HG03521 (cell line): ENCODE data around the gene SCD5.

Experiments
- ATAC-seq: cut with Tn5 transposase; IDR thresholded peaks from one replicate; pipeline ENCODE4 v1.9.1; 2021; ENCODE audit warnings: mild to moderate bottlenecking, moderate library complexity; ENCODE audit not compliant: unreplicated experiment

SCD5 gene

DNA sequence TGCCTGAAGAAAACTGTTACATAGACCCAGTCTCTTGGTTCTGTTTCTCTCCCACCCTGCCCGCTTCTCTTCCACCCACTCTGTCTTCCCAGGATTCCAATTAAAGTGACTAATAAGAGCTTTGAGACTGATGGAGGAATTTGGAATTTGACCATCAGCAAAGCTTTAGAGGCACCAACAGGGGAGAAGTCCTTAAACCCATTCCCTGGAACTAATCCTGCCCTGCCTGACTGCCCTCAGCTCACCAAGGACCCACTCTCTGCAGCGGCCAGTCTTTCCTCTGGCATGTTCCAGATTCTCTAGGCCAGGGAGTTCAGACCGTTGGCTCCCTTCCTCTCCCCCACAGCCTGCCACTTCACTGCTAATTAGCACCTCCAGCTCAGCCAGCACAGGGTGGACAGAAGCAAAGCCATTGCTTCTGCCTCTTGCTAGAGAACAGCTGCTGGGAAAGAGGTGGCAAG is 23.9 kb downstream of the SCD5 start:
- ATAC-seq: no peak

GRCh38 chr4:82773057-82773456 is 25.5 kb downstream of the SCD5 start:
- ATAC-seq: no peak

- no peak for ATAC-seq
These were observed 28.0 kb downstream of the SCD5 start for GRCh38 chr4:82770607-82771006.

- no peak for ATAC-seq
These were observed 33.5 kb downstream of the SCD5 start for GRCh38 chr4:82765134-82765533.

DNA sequence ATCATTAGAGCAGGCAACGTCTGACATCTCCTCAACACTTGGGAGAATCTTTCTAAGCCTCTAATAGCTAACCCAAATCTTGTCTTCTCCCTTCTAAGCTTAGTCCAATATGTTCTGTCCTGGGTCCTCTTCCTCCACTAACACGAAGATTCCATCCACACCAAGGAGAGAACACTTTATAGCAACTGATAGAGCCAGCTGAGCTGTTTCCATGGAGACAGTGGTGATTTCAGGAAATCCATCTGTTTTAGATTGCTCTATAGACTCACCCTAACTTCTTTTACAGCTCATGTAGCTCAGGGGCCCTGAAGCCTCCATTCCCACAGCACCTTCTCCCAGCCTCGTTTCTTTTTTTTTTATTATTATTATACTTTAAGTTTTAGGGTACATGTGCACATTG is 37.4 kb downstream of the SCD5 start:
- no peak for ATAC-seq

- no peak for ATAC-seq
These were observed 39.6 kb downstream of the SCD5 start for GRCh38 chr4:82758701-82759685.

- no peak for ATAC-seq
These were observed 42.5 kb downstream of the SCD5 start for GRCh38 chr4:82756061-82756460.

DNA sequence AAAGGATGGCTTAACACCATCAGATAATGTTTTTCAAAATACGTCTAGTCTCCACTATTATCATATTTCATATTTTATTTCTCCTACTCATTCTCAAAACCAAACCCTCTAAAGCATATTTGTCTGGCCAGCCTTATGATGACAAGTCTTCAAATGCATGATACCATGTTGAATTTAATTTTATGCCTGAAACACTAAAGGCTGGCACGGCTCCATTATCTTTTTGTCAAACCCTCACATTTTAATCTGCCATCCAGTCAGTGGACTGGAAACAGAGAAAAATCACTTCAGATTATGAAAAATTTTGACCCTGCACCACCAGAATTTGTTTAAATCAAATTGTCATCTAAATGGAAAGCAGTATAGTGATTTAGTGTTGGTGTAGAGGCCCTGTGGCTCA is 42.9 kb downstream of the SCD5 start:
- ATAC-seq: no peak

- no peak for ATAC-seq
These were observed 44.0 kb downstream of the SCD5 start for GRCh38 chr4:82754513-82755165.

DNA sequence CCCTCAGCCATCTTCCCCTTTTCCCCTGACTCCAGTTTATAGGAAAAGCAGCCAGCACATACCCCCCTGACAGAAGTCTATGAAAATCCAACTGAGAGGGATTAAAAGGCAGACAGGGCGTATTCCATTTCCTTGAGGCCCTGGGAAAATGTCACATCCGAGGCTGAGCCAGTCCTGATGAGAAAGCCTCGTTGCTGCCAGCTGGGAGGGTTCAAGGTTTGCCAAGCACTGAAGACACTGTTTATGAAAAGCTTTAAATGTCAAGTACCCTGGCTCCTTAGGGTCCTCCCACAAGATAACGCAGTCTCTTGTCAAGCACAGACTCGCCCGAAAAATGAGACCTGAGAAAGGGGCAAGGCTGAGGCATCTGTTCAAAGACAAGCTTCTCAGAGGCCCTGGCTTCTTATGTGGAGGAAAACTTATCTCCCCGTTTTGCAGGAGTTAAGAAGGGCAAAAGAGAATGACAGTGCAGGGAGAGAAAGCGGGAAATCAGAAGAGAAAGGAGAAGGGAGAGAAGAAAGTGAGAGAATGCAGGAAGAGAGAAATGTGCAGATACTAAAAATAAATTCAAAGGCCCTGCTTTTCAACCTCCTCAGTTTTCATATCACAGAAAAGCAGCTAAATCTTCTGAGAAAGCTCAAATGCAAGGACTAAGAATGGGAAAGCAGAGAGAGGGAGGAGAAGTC is 44.7 kb downstream of the SCD5 start:
- ATAC-seq: no peak

GRCh38 chr4:82753238-82753637 is 45.4 kb downstream of the SCD5 start:
- no peak for ATAC-seq

GRCh38 chr4:82748810-82749470 is 49.7 kb downstream of the SCD5 start:
- no peak for ATAC-seq

GRCh38 chr4:82747686-82748575 is 50.7 kb downstream of the SCD5 start:
- ATAC-seq: no peak

DNA sequence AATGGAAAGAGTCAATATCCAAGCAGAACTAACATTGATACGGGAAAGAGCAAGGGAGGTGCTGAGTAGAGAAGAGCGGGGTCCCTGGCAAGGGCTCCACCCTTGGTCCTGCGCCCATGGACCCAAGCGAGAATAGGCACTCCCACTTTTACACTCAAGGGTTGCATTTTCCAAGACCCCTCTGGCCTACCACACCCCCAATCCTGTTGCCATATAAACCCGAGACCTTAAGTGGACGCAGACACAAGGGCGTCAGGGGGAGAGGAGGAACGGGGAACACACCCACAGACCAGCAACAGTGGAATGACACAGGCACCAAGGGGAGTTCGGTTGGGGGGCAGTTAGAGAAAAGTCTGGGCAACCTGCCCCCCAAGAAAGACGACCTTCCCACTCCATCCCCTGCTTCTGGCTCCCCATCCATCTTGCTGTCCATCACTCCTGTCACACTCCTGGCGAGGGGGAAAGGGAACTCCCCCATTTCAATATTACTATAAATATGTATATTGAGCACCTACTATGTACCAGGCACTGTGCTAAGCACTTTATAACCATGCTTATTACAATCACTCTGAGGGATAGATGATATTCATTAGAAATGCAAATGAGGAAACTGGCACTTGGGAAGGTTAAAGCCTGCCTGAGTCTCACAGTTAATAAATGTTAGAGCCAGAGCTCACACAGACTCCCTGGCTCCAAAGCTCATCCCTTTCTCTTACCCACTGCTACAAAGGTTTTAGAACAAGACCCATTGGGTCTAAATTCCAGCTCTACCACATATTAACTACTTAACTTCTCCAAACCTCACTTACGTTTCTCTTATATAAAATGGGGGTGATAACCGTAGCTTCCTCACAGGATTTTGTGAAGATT is 51.7 kb downstream of the SCD5 start:
- ATAC-seq: no peak

DNA sequence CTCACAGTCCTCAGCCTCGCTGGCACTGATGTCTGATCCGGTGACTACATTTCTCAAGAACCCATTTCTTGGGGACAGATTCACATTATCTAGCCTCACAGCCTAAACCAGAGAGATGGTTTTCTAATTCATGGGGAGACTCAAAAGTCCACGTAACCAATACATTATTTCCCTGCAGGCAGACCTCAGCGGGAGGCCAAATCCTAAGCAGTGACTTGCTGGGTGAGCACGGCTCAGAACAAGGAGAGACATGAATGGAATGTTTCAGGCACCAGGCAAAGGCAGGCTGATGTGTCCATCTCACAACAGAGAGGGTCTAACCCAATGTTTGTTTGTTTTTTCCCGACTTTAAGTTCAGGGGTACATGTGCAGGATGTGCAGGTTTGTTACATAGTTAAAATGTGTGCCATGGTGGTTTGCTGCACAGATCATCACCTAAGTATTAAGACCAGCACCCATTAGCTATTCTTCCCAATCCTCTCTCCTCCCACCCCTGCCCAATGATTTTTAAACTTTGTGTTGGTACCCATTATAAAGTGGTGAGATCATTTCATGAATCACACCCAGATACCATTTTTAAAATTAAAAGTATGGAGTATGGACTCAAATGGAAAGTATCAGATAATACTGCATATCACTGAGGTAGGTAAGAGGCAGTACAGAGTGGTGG is 53.3 kb downstream of the SCD5 start:
- ATAC-seq: no peak

- ATAC-seq: no peak
These were observed 54.2 kb downstream of the SCD5 start for GRCh38 chr4:82744284-82744968.

GRCh38 chr4:82741188-82741587 is 57.4 kb downstream of the SCD5 start:
- no peak for ATAC-seq
